Fibroblast of mammary gland (primary cell): ENCODE data around the gene GPR42.

Experiments used
- DNase-seq: peaks from one replicate; pipeline ENCODE4 v3.0.0-alpha.2; 2010; ENCODE audit warnings: low read depth
- H3K4me3 ChIP-seq: 2 replicates; pipeline ENCODE4 v1.5.1; 2011; ENCODE audit warnings: low read depth, mild to moderate bottlenecking, low read length, moderate library complexity; ENCODE audit not compliant: control insufficient read depth
- TF ChIP-seq, protein P1 (sequence below): conservative IDR thresholded peaks from 2 replicates; pipeline ENCODE4 v1.5.1; 2011; ENCODE audit warnings: low read depth, low read length, inconsistent platforms; ENCODE audit not compliant: control insufficient read depth, insufficient read depth

Gene GPR42

DNA sequence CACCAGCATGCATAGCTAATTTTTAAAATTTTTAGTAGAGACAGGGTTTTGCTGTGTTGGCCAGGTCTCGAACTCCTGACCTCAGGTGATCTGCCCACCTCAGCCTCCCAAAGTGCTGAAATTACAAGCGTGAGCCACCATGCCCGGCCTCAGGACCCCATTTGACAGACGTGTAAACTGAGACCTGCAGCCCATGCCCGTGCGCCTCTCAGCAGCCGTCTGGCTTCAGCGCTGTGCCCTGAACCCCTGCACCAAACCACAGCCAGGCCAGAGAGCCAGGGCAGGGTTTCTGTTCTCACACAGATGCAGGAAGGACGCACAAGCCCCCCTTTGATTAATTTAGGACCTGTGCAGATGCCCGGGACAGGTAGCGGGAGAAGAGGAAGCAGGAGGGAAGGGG, 30.4 kb upstream of the GPR42 start:
- H3K4me3 ChIP-seq = no peak overlapping the region
- TF ChIP-seq, protein P1, sequence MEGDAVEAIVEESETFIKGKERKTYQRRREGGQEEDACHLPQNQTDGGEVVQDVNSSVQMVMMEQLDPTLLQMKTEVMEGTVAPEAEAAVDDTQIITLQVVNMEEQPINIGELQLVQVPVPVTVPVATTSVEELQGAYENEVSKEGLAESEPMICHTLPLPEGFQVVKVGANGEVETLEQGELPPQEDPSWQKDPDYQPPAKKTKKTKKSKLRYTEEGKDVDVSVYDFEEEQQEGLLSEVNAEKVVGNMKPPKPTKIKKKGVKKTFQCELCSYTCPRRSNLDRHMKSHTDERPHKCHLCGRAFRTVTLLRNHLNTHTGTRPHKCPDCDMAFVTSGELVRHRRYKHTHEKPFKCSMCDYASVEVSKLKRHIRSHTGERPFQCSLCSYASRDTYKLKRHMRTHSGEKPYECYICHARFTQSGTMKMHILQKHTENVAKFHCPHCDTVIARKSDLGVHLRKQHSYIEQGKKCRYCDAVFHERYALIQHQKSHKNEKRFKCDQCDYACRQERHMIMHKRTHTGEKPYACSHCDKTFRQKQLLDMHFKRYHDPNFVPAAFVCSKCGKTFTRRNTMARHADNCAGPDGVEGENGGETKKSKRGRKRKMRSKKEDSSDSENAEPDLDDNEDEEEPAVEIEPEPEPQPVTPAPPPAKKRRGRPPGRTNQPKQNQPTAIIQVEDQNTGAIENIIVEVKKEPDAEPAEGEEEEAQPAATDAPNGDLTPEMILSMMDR = no peak

DNA sequence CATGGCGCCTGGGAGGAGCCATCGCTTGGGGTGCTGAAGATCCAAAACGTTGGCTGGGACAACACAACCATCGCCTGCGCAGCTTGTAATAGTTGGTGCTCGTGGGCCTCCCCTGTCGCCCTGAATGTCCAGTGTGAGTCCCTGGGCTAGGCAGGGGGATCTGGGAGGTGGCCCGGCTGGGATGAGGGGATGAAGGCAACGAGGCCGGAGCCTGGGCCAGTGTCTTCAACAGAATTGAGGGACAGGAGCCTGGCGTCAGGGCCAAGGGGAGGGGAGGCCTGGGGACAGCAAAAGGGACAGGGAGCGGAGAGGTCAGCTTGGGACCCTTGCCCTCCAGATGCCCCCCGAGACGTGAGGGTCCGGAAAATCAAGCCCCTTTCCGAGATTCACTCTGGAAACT, 29.9 kb upstream of the GPR42 start:
- no peak for DNase-seq
- H3K4me3 ChIP-seq = no peak overlapping the region
- TF ChIP-seq, protein P1 = no peak

More for the DNA sequence above, 30.4 kb upstream of the GPR42 start:
- DNase-seq = no peak

DNA sequence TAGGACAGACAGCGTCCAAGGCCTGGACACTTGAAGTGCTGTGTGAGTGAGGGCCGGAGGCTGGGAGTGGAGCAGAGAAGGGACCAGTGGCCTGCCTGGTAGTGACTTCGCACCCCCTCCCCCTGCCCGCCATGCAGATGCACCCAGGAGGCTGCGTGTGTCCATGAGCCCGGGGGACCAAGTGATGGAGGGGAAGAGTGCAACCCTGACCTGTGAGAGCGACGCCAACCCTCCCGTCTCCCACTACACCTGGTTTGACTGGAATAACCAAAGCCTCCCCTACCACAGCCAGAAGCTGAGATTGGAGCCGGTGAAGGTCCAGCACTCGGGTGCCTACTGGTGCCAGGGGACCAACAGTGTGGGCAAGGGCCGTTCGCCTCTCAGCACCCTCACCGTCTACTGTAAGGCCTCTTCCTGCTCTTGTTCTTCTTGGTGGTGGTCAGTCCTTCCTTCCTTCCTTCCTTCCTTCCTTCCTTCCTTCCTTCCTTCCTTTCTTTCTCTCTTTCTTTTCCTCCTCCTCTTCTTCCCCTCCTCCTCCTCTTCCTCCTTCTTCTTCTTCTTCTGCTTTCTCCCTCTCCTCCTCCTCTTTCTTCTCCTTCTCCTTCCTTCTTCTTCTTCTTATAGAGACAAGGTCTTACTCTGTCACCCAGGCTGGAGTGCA, 29.2 kb upstream of the GPR42 start:
- TF ChIP-seq, protein P1 = no peak
- H3K4me3 ChIP-seq = no peak overlapping the region
- DNase-seq = no peak

DNA sequence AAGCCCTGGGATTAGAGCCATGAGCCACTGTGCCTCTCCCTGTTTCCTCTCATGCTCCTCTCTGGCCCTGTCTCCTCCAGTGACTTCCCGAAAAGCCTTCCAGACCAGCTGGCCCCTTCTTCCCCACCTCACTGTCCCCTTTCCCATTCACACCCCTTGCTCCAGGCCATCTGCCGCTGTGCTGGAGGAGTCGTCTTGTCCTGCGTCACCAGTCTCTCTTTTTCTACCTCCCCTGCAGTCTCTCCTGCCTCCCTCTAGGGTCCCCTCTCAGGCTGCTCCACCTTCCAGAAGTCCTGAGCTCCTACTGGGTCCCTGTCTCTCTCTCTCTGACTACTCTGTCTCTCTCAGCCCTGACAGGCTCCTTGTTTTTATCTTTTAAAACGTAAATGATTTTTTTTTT, 28.4 kb upstream of the GPR42 start:
- no peak overlapping the region for H3K4me3 ChIP-seq
- TF ChIP-seq, protein P1 = no peak
- no peak for DNase-seq

DNA sequence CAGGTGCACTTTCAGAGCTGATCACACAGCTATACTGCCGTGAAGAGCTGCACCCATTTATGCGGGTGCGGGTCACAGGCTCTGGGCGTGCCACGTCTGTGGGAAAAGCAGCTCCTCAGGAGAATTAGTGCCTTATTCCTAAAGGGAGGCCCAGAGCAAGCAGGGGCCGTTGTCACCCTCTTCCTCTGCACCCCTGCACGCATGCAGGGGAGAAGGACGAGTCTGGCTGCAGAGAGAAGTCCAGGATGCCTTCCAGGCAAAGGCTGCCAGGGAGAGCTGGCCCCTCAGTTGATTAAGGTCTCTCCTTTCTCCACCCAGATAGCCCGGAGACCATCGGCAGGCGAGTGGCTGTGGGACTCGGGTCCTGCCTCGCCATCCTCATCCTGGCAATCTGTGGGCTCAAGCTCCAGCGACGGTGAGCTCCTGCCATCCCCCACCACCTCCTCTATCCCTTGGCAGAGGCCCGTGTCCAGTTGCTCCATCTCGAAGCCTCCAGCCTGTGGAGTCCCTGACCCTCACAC, 26.3 kb upstream of the GPR42 start:
- DNase-seq = no peak

DNA sequence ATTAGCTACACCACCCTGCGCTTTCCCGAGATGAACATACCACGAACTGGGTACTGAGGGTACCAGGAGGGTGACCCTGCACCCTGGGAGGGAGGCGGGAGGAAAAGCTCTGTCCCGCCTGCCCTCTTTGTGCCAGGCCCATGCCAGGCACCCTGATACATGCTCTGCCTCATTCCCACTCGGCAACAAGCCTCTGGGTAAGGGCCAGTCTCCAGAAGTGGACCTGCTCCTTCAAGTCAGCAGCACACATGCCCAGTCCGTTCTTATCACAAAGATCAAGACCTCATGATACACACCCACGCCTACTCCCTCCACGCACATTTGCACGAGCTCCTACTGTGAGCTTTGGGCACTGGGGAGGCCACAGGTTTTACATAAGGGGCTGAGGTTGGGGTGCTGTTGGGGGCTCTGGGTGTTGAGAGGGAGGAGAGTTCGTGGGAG, 25.2 kb upstream of the GPR42 start:
- DNase-seq = no peak
- TF ChIP-seq, protein P1 = no peak
- no peak overlapping the region for H3K4me3 ChIP-seq

More for the DNA sequence above, 26.3 kb upstream of the GPR42 start:
- TF ChIP-seq, protein P1 = no peak
- no peak overlapping the region for H3K4me3 ChIP-seq
